Gastroesophageal sphincter (tissue), 4 donors: Measurements from ENCODE around the gene EXOSC3. TPM values are rescaled to one million over a fixed set of nuclear protein-coding genes. Genes with fewer than 3 reads are reported as not detected.

Experiments
- ATAC-seq: fragments of 150-250 bp; one replicate; pipeline ENCODE4 v1.9.1; 2016; ENCODE audit warnings: mild to moderate bottlenecking, moderate library complexity
- H3K27ac ChIP-seq, 4 donors: fragments of 200-600 bp; sonication (generic) in 3 of 4; 1 replicate in 3 of 4; 2 replicates in 1 of 4; pipeline ENCODE4 v1.5.1; 2016 to 2019
- H3K27me3 ChIP-seq: fragments of 200-600 bp; sonication (generic); one replicate; pipeline ENCODE4 v1.5.1; 2019
- H3K36me3 ChIP-seq, 2 donors: fragments of 200-600 bp; sonication (generic); one replicate each; pipeline ENCODE4 v1.5.1; 2019; ENCODE audit warnings: control low read depth in 1 of 2
- H3K4me1 ChIP-seq, 3 donors: fragments of 200-600 bp; sonication (generic); 1 replicate in 2 of 3; 2 replicates in 1 of 3; pipeline ENCODE4 v1.5.1; 2016 to 2019; ENCODE audit warnings: control low read depth in 2 of 3
- H3K4me3 ChIP-seq, 2 donors: fragments of 200-600 bp; sonication (generic); one replicate each; pipeline ENCODE4 v1.5.1; 2019; ENCODE audit warnings: mild to moderate bottlenecking in 1 of 2, moderate library complexity in 1 of 2
- H3K9me3 ChIP-seq, 3 donors: fragments of 200-600 bp; sonication (generic); one replicate each; pipeline ENCODE4 v1.5.1; 2017 to 2019; ENCODE audit warnings: control low read depth in 2 of 3
- EP300 ChIP-seq: sonication (generic); formaldehyde crosslinking; IDR thresholded peaks from one replicate; pipeline ENCODE4 v1.6.1; 2017; ENCODE audit warnings: antibody characterized with exemption, mild to moderate bottlenecking
- POLR2A ChIP-seq, 2 donors: fragments of 450-650 bp; IDR thresholded peaks; one replicate each; pipeline ENCODE4 v1.6.1; 2017; ENCODE audit warnings: antibody characterized with exemption in 2 of 2, mild to moderate bottlenecking in 2 of 2, moderate library complexity in 1 of 2
- POLR2AphosphoS5 ChIP-seq: sonication (generic); formaldehyde crosslinking; IDR thresholded peaks from one replicate; pipeline ENCODE4 v1.6.1; 2017; ENCODE audit warnings: antibody characterized with exemption
- WGBS, 2 donors: methylation state at CpG; one replicate each; pipeline ENCODE4 v1.1.5; 2018; ENCODE audit warnings: low coverage in 1 of 2; 5-methylcytosine and 5-hydroxymethylcytosine counted together
- total RNA-seq, 4 donors: library from RNA; depleted of rRNA; stranded (reverse); fragments of >200 nt; gene quantifications; one replicate each; pipeline ENCODE4 v1.1.0, GENCODE V29; 2016
- TF ChIP-seq, protein P1 (sequence below), 4 experiments: fragments of 200-600 bp in 2 of 4; fragments of 450-650 bp in 2 of 4; sonication (generic) in 1 of 4; IDR thresholded peaks; one replicate each; pipeline ENCODE4 v1.5.1; 2017 to 2019; ENCODE audit warnings: antibody characterized with exemption in 4 of 4, mild to moderate bottlenecking in 2 of 4, moderate library complexity in 2 of 4

The EXOSC3 gene
- total RNA-seq, 4 donors from 2014 or later, result 31.0 to 73.3 (median 49.5) TPM

DNA sequence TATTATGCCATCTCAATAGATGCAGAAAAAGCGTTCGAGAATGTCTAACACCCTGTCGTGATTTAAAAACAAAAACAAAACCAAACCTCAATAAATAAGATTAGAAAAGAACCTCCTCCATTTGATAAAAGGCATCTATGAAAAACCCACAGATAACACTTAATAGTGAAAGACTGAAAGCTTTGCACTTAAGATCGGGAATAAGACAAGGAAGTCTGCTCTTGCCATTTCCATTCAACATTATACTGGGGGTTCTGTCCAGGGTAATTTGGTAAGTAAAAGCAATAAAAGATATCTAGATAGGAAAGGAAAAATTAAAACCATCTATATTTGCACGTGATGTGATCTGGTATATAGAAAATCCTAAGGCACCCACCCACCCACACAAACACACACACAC is 7.3 kb upstream of the EXOSC3 start:
- Histone ChIP-seq H3K4me1 (no peaks in the 10 kb centered on the region), H3K9me3 (no peaks in the 10 kb centered on the region), H3K36me3 (peaks cover 0 to 2% of the 10 kb centered on the region in 2 donors), H3K27ac (no peak overlapping the region), H3K27me3 (peaks cover 2% of the 10 kb centered on the region), H3K4me3 (no peak overlapping the region)
- no peak for TF ChIP-seq POLR2A (IDR thresholded peaks at IDR 0.05)
- TF ChIP-seq EP300, result no peak
- TF ChIP-seq, protein P1, sequence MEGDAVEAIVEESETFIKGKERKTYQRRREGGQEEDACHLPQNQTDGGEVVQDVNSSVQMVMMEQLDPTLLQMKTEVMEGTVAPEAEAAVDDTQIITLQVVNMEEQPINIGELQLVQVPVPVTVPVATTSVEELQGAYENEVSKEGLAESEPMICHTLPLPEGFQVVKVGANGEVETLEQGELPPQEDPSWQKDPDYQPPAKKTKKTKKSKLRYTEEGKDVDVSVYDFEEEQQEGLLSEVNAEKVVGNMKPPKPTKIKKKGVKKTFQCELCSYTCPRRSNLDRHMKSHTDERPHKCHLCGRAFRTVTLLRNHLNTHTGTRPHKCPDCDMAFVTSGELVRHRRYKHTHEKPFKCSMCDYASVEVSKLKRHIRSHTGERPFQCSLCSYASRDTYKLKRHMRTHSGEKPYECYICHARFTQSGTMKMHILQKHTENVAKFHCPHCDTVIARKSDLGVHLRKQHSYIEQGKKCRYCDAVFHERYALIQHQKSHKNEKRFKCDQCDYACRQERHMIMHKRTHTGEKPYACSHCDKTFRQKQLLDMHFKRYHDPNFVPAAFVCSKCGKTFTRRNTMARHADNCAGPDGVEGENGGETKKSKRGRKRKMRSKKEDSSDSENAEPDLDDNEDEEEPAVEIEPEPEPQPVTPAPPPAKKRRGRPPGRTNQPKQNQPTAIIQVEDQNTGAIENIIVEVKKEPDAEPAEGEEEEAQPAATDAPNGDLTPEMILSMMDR (IDR thresholded peaks at IDR 0.05), result no peak
- no peak for TF ChIP-seq POLR2AphosphoS5
- WGBS, 2 donors, result 80 to 95% methylated on average over 5 of the region's 5 CpGs
- ATAC-seq, result no peak

DNA sequence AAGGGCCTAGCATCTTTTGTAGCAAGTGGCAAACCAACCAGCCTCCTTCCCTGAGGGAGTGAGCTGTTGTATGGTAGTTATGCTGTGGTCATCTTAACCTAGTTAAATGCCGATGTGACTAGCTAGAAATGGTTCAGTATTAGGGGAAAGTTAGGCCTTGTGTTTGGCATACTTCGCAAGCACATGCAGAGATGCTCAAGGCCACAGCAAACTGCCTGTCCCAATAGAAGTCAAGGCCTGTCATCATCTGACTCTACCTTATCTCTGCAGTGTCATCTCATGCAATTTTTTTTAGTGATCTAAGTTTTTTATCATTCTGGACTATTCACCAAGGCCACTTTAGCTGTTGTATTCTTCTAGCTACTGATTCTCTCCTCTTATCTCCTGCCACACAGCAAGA is 5.2 kb upstream of the EXOSC3 start:
- Histone ChIP-seq H3K27ac (no peak overlapping the region), H3K36me3 (peaks cover 0 to 2% of the 10 kb centered on the region in 2 donors), H3K9me3 (no peaks in the 10 kb centered on the region), H3K4me1 (peaks cover 0 to 7% (median 0%) of the 10 kb centered on the region in 3 donors), H3K27me3 (peaks cover 5% of the 10 kb centered on the region), H3K4me3 (no peak overlapping the region)
- no peak for TF ChIP-seq EP300
- TF ChIP-seq, protein P1 (IDR thresholded peaks at IDR 0.05), result no peak
- TF ChIP-seq POLR2AphosphoS5, result no peak
- no peak for TF ChIP-seq POLR2A (IDR thresholded peaks at IDR 0.05)
- no peak for ATAC-seq
- 84 to 93% methylated on average over 2 of the region's 2 CpGs for WGBS, 2 donors

DNA sequence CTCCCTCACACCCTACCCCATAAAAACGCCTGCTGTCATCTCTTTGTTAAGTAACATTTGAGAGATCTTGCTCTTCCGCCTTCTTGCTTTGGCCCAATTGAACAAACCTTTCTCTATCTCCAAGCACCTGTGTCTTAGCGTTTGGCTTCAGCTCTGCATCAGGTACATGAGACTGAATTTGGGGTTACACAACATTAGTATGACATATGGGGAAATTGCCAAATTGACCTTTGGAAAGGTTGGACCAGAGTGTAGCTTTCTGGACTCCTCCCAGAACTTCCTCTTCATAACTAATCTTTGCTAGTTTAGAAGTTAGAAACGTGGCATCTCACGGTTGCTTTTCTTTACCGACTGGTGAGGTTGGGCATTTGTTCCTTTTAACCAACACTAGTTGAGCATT is 3.5 kb upstream of the EXOSC3 start:
- Histone ChIP-seq H3K27me3 (peaks cover 5% of the 10 kb centered on the region), H3K9me3 (no peaks in the 10 kb centered on the region), H3K36me3 (peaks cover 0 to 6% of the 10 kb centered on the region in 2 donors), H3K27ac (no peak overlapping the region), H3K4me3 (no peak overlapping the region), H3K4me1 (peaks cover 0 to 18% (median 4%) of the 10 kb centered on the region in 3 donors)
- TF ChIP-seq POLR2AphosphoS5 (no peak), EP300 (no peak), POLR2A (IDR thresholded peaks at IDR 0.05) (no peak)
- TF ChIP-seq, protein P1 (IDR thresholded peaks at IDR 0.05), result no peak
- ATAC-seq, result no peak
- 80 to 100% methylated on average over 2 to 6 of the region's 6 CpGs for WGBS, 2 donors

DNA sequence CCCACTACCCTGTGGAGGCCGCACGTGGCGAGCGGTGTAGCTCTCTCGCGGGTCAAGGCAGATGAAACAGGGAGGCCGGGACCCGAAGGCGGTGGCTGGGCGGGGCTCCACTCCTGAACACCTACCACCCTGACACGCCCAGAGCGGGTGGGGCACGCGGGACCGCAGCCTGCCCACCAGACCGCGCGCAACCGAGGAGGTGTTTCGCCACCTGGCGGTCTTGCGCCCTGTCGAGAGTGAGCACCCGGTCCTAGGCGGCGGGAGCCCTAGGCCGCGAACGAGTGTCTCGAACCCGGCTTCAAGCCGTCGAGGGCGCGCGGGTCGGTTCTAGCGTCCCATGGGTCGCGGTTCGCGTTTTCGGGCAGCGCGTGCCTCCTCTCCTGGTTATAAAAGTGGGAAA is 2.2 kb upstream of the EXOSC3 start:
- ATAC-seq, result no peak
- TF ChIP-seq, protein P1 (IDR thresholded peaks at IDR 0.05), result no peak
- TF ChIP-seq POLR2A (IDR thresholded peaks at IDR 0.05) (no peak), EP300 (no peak), POLR2AphosphoS5 (no peak)
- no peaks in the 10 kb centered on the region for H3K9me3 ChIP-seq
- H3K27ac ChIP-seq, result no peak overlapping the region
- peaks cover 5% of the 10 kb centered on the region for H3K27me3 ChIP-seq
- H3K4me3 ChIP-seq, result no peak overlapping the region
- peaks cover 0 to 19% of the 10 kb centered on the region in 2 donors for H3K36me3 ChIP-seq
- peaks cover 0 to 30% (median 4%) of the 10 kb centered on the region in 3 donors for H3K4me1 ChIP-seq
- no CpG with 5 or more reads among the region's 45 CpGs for WGBS, 2 donors

DNA sequence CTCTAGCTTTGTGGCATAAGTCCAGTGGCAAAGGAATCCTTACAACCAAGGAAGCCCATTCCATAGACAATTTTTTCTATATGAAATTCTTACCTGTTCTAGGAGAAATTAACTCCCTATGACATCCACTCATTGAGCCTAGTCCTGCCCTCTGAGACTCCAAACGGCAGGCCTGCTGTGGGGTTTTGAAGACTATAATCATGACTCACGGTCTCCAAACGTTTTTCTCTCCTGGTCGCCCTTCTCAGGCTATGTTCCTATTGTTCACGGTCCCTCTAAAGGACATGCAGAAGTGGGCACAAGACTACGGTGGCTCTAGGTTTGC is 611 bp downstream of the EXOSC3 start:
- peaks cover 5% of the 10 kb centered on the region for H3K27me3 ChIP-seq
- TF ChIP-seq, protein P1 (IDR thresholded peaks at IDR 0.05), result no peak
- TF ChIP-seq EP300 (no peak), POLR2AphosphoS5 (no peak), POLR2A (IDR thresholded peaks at IDR 0.05) (no peak)
- peak overlapping the region; percentile 7 to 90 (median 86) for H3K27ac ChIP-seq
- ATAC-seq, result no peak
- H3K36me3 ChIP-seq, result peaks cover 0 to 45% of the 10 kb centered on the region in 2 donors
- no peaks in the 10 kb centered on the region for H3K9me3 ChIP-seq
- peak overlapping the region; percentile 81 to 89 for H3K4me3 ChIP-seq
- peaks cover 0 to 30% (median 4%) of the 10 kb centered on the region in 3 donors for H3K4me1 ChIP-seq
- WGBS, 2 donors, result 3% methylated on average over 5 of the region's 6 CpGs; no CpG with 5 or more reads in 1 of the 2 donors
